Inferior parietal cortex (tissue), 1 donor: ENCODE results near the gene GPR22.

Experiments
- DNase-seq: peaks from one replicate; pipeline ENCODE4 v3.0.0-alpha.2; 2016; ENCODE audit errors: extremely low spot score

GPR22 gene

DNA sequence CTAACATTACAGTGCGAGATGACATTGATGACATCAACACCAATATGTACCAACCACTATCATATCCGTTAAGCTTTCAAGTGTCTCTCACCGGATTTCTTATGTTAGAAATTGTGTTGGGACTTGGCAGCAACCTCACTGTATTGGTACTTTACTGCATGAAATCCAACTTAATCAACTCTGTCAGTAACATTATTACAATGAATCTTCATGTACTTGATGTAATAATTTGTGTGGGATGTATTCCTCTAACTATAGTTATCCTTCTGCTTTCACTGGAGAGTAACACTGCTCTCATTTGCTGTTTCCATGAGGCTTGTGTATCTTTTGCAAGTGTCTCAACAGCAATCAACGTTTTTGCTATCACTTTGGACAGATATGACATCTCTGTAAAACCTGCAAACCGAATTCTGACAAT, 4.3 kb downstream of the GPR22 start:
- DNase-seq, result no peak

DNA sequence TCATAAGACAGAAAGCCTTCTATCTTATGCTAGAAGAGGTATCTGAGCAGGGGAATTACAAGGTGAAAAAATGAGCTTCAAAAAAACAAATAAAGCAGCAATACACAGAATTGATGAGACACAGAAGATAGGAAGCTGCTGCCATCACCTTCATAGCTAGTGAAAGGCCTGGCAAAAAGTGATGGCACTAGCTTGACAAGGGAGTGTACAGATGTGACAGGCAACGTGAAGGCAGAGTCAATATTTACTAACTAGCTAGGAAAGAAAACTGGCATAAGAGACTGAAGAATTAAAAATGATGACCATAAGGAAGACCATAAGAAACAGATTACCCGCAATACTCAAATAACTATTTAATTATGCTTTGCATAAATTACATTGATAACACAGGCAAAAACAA, 9.4 kb downstream of the GPR22 start:
- DNase-seq, result no peak

DNA sequence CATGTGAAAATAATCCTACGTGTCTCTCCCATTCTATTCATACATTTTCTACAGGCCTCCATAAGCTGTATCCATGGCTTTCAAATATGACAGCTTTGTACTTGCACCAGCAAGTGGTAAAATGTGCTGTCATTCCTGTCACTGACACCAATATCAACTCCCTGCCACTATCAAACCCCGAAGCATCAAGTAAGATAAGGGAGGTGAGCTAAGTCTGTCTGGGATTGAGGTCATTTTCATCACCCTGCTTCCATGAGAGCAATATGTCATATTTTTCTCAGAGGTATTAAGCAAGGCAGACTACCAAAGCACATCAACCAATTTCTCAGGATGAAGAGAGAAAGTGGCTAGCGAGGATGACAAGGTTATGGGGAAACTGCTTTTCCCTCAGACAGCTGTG, 11.1 kb downstream of the GPR22 start:
- DNase-seq, result no peak

DNA sequence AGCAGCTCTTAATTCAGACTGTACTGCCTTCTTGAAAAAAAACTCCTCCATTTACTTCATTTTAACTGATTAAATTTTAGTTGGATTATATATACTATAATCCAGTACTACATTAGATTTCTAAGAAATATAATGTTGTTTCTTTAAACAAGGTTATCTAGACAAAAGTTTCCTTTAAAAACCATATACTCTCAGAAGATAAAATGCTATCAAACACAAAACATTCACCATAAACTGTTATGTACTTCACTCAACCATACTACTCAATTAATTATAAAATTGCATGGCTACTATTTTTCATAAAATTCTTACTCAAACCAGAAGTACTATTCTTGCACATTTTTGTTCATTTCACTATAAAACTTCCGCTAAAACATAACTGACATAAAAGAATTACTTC, 12.7 kb downstream of the GPR22 start:
- no peak for DNase-seq

GRCh38 chr7:107486041-107486440, 16.2 kb downstream of the GPR22 start:
- no peak for DNase-seq

GRCh38 chr7:107492875-107493274, 23.0 kb downstream of the GPR22 start:
- DNase-seq, result no peak

DNA sequence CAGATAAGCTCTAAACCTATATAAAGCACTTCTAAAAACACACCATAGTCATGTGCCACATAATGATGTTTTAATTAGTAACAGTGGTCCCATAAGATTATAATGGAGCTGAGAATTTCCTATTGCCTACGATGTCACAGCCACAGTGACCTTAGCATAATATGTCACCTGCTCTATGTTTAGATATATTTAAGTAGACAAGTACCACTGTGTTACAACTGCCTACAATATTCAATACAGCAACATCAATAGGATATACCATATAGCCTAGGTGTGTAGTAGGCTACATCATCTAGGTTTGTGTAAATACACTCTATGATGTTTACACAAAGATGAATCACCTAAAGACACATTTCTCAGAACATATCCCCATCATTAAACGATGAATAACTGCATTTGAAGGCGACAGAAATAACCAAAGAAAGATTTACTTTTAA, 24.5 kb downstream of the GPR22 start:
- DNase-seq, result no peak

DNA sequence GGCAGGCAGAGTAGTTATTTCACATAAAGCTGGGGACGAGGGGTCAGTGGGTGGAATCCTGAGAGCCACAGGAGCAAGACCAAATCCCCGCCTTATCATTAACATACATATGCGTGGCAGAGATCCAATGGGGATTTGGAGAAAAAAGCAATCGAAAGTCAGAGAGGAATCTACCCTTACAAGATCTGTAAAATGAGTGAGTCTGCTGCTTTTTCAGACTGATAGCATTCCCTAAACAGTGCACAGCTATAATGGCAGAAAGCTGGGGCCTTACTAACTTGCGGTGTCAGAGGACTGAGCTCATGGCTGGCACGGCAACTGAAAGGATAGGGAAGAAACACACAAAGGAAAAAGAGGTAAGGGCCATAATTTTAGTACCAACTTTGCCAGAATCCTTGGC, 25.0 kb downstream of the GPR22 start:
- DNase-seq, result no peak

DNA sequence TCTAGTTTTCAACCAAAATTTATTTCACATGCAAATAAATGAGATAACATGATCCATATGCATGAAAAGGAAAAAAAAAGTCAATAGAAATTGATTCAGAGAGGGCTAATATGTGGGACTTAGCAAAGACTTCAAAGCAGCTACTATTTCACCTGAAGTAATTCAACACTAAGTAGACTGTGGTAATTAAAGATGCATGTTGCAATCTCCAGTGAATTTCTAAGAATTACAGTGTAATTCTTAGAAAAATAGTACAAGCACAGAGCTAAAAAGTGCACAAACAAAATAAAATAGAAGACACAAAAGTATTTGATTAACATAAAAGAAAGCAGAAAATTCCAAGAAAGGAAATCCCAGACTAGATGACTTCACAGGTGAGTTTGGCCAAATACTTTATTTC, 25.7 kb downstream of the GPR22 start:
- no peak for DNase-seq

DNA sequence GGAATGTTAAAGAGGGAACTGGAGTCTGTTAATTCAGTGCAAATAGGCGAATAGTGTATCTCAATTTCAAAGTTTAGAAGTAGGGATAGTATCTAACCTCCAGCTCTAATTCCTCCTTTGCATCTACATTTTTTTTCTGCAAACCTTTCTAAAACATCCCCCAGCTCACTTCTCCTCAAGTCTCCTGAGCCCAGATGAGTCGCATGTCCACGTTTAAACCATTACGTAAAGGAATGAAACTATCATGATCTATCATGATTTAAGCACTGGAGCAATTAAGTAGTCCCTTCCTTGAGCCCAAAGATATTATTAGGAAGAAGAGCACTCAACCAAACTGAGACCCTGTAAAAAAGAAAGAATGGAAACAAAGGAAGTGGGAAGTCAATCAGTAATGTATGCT, 29.9 kb downstream of the GPR22 start:
- DNase-seq, result no peak

- DNase-seq, result no peak
Observed at GRCh38 chr7:107501593-107501992, 31.7 kb downstream of the GPR22 start.

GRCh38 chr7:107502154-107502553, 32.3 kb downstream of the GPR22 start:
- no peak for DNase-seq

DNA sequence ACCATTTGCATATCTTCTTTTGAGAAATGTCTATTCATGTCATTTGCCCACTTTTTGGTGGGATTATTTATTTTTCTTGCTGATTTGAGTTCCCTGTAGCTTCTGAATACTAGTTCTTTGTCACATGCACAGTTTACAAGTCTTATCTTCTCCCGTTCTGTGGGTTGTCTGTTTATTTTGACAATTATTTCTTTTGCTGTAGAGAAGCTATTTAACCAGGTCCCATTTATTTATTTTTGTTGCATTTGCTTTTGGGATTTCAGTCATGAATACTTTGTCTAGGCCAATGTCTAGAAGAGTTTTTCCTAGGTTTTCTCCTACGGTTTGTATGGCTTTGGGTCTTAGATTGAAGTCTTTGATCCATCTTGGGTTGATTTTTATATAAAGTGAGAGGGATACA, 32.9 kb downstream of the GPR22 start:
- DNase-seq, result no peak

DNA sequence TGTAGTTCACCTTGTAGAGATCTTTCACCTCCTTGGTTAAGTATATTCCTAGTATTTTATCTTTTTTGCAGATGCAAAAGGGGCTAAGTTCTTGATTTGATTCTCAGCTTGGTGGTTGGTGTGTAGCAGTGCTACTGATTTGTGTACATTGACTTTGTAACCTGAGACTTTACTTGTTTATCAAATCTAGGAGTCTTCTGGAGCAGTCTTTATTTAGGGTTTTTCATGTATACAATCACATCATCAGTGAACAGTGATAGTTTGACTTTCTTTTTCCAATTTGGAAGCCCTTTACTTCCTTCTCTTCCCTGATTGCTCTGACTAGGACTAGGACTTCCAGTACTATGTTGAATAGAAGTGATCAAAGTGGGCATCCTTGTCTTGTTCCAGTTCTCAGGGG, 33.8 kb downstream of the GPR22 start:
- no peak for DNase-seq

GRCh38 chr7:107505362-107505761, 35.5 kb downstream of the GPR22 start:
- DNase-seq, result no peak

DNA sequence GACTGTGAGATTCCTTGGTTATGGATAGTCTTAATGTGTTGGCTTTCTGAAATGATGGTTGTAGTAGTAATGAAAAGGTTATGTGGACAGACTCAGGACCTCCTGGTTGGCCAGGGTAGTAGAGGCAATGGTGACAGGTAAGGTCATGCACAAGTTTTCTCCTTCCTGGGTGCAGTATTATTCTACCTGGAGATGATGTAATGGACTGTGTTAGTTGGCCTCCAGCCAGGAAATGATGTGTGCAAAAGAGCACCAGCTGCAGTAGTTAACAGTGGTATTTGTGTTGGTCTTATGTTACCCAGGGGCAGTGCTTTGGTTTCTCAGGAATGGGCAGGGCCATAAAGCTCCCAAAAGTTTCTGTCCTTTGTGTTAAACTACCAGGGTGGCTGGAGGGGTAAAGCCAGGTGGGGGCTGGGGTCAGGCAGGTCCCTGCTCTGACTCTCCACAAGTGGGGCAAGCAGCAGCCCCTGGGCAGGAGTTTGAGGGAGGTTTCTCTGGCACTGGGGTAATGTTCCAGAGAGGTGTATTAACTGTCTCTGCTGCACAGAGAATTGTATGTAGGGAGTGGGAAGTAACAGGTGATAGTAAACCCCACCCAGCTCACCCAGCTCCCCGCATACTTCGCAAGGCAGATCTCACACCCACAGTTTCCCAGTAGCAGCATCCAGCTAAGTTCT, 36.3 kb downstream of the GPR22 start:
- DNase-seq, result no peak

DNA sequence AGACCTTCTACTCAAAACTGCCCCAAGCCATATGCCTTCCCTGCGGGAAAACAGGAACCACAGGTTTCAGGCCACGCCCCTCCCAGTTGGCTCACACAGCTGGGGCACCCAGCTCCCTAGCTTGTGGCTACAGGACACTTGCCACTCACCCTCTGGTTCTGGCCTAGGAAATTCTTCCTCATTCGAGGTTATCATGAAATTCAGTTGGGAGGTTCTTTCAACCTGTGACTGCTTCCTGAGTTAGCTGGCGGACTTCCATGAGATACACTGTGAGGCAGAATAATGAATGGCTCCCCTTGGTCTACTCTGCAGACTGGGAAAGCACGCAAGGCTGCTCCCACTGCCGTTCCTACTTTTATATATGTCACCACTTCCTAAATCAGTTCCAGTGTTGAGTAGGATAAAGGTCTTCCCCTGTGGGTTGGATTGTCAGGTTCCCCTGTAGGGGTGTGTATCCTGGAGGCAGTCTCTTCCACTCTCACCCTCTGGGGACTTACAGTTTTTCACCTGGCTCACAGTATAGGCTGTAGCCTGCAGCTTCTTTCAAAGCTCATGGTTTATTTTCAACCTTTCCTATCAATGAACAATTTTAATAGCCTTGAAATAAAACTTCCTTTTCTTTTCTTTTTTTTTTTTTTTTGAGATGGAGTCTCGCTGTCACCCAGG, 37.0 kb downstream of the GPR22 start:
- no peak for DNase-seq
